SK-N-MC (cell line): Measurements from ENCODE around the gene CTNNA3.

ENCODE experiments used
- EZH2 ChIP-seq: fragments of 200-600 bp; sonication (generic); IDR thresholded peaks from one replicate; pipeline ENCODE4 v1.6.1; 2017; ENCODE audit warnings: antibody characterized with exemption
- POLR2AphosphoS5 ChIP-seq: IDR thresholded peaks from 2 replicates; pipeline ENCODE4 v1.6.1; 2012; ENCODE audit warnings: mild to moderate bottlenecking, low read depth, low read length, borderline replicate concordance

GRCh38 chr10:66265398-66265797, 1430.6 kb downstream of the CTNNA3 start:
- TF ChIP-seq EZH2 (no peak), POLR2AphosphoS5 (no peak)
